Breast epithelium (tissue), 4 donors: ENCODE measurements around the gene ERBIN. TPM values are rescaled to one million over a fixed set of nuclear protein-coding genes. Genes with fewer than 3 reads are reported as not detected.
A peak's percentile ranks its signal among the peaks of the same experiment; 100 is the strongest.
"Not testable (repeated sequence)": the region's sequence is repeated elsewhere in the genome, so short reads cannot be mapped to it uniquely, and the experiment has no call there.

Source experiments
- DNase-seq, 2 donors: peaks; one replicate each; pipeline ENCODE4 v3.0.0-alpha.2; 2019; ENCODE audit warnings: low spot score in 2 of 2
- H3K27ac ChIP-seq, 2 donors: fragments of 200-600 bp; sonication (generic) in 1 of 2; one replicate each; pipeline ENCODE4 v1.5.1; 2016 to 2019; ENCODE audit warnings: mild to moderate bottlenecking in 1 of 2
- H3K27me3 ChIP-seq, 2 donors: fragments of 200-600 bp; sonication (generic) in 1 of 2; one replicate each; pipeline versions ENCODE4 v1.5.1 to v1.6.0; 2017 to 2019; ENCODE audit warnings: control low read depth in 1 of 2, mild to moderate bottlenecking in 1 of 2
- H3K36me3 ChIP-seq: fragments of 200-600 bp; one replicate; pipeline ENCODE4 v1.5.1; 2019
- H3K4me1 ChIP-seq, 2 donors: fragments of 200-600 bp; sonication (generic); one replicate each; pipeline ENCODE4 v1.5.1; 2016 to 2019; ENCODE audit warnings: control low read depth in 1 of 2
- H3K4me3 ChIP-seq, 3 donors: fragments of 200-600 bp; sonication (generic); 1 replicate in 2 of 3; 2 replicates in 1 of 3; pipeline ENCODE4 v1.5.1; 2016 to 2019; ENCODE audit warnings: mild to moderate bottlenecking in 3 of 3, moderate library complexity in 2 of 3
- H3K9me3 ChIP-seq, 2 donors: fragments of 200-600 bp; sonication (generic) in 1 of 2; one replicate each; pipeline ENCODE4 v1.5.1; 2016 to 2019; ENCODE audit warnings: control low read depth in 1 of 2
- POLR2A ChIP-seq: fragments of 450-650 bp; IDR thresholded peaks from one replicate; pipeline ENCODE4 v1.6.1; 2016; ENCODE audit warnings: antibody characterized with exemption, mild to moderate bottlenecking, moderate library complexity
- POLR2AphosphoS5 ChIP-seq, 3 donors: sonication (generic); formaldehyde crosslinking; IDR thresholded peaks; one replicate each; pipeline ENCODE4 v1.6.1; 2017; ENCODE audit warnings: antibody characterized with exemption in 3 of 3
- intact Hi-C: fragments of 100-400 bp; cut with DNase I; formaldehyde crosslinking; loops from one replicate; pipeline ENCODE4 v1.15.1; 2023; ENCODE audit warnings: low total_unique reads
- total RNA-seq, 3 donors: library from RNA; depleted of rRNA; stranded (reverse); fragments of >200 nt; gene quantifications; one replicate each; pipeline ENCODE4 v1.1.0, GENCODE V29; 2016
- TF ChIP-seq, protein P1 (sequence below), 3 donors: fragments of 450-650 bp; IDR thresholded peaks; one replicate each; pipeline ENCODE4 v1.5.1; 2016 to 2017; ENCODE audit warnings: antibody characterized with exemption in 3 of 3, mild to moderate bottlenecking in 3 of 3, moderate library complexity in 3 of 3

Gene ERBIN, protein sequence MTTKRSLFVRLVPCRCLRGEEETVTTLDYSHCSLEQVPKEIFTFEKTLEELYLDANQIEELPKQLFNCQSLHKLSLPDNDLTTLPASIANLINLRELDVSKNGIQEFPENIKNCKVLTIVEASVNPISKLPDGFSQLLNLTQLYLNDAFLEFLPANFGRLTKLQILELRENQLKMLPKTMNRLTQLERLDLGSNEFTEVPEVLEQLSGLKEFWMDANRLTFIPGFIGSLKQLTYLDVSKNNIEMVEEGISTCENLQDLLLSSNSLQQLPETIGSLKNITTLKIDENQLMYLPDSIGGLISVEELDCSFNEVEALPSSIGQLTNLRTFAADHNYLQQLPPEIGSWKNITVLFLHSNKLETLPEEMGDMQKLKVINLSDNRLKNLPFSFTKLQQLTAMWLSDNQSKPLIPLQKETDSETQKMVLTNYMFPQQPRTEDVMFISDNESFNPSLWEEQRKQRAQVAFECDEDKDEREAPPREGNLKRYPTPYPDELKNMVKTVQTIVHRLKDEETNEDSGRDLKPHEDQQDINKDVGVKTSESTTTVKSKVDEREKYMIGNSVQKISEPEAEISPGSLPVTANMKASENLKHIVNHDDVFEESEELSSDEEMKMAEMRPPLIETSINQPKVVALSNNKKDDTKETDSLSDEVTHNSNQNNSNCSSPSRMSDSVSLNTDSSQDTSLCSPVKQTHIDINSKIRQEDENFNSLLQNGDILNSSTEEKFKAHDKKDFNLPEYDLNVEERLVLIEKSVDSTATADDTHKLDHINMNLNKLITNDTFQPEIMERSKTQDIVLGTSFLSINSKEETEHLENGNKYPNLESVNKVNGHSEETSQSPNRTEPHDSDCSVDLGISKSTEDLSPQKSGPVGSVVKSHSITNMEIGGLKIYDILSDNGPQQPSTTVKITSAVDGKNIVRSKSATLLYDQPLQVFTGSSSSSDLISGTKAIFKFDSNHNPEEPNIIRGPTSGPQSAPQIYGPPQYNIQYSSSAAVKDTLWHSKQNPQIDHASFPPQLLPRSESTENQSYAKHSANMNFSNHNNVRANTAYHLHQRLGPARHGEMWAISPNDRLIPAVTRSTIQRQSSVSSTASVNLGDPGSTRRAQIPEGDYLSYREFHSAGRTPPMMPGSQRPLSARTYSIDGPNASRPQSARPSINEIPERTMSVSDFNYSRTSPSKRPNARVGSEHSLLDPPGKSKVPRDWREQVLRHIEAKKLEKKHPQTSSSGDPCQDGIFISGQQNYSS (N-terminal part only)
- total RNA-seq: 100 to 1,000 TPM in 1 of 3 donors, 10 to 100 TPM in 2; 63.5 to 131 (median 97.7) TPM

DNA sequence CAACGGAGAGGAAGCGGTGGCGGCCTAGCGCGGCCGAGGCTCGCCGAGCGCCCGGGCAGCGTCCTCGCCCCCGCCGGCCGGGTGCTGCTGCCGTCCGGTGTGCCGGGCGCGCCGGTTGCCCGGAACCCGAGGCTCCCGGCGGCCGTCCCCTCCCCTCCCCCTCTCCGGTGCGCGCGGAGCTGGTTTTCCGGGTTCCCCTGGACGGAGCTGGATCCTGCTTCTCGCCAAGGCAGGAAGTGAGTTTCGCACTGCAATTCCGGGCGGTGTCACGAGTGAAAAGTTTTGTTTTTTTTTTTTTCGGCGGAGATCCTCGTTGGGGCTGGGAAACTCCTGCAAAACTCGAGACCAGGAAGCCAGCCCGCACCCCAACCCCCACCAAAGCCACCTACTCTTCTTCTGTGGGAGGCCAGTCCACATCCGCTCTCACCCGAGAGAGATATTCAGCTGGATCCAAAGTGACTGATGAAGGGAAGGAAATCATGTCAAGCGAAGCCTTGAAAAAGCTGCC is at the start of gene ERBIN:
Gene ERBIN (plus strand): TSS at position 300 of the 508 bp plus-strand sequence. CDS start 66,144 bp downstream, outside the sequence.
- peaks cover 0 to 8% of the 10 kb centered on the region in 2 donors for H3K4me1 ChIP-seq
- H3K27me3 ChIP-seq: no peaks in the 10 kb centered on the region
- H3K36me3 ChIP-seq: no peaks in the 10 kb centered on the region
- TF ChIP-seq, protein P1, sequence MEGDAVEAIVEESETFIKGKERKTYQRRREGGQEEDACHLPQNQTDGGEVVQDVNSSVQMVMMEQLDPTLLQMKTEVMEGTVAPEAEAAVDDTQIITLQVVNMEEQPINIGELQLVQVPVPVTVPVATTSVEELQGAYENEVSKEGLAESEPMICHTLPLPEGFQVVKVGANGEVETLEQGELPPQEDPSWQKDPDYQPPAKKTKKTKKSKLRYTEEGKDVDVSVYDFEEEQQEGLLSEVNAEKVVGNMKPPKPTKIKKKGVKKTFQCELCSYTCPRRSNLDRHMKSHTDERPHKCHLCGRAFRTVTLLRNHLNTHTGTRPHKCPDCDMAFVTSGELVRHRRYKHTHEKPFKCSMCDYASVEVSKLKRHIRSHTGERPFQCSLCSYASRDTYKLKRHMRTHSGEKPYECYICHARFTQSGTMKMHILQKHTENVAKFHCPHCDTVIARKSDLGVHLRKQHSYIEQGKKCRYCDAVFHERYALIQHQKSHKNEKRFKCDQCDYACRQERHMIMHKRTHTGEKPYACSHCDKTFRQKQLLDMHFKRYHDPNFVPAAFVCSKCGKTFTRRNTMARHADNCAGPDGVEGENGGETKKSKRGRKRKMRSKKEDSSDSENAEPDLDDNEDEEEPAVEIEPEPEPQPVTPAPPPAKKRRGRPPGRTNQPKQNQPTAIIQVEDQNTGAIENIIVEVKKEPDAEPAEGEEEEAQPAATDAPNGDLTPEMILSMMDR (IDR thresholded peaks at IDR 0.05): no peak
- peak; percentile 27 to 69 (median 68) for TF ChIP-seq POLR2AphosphoS5 (IDR thresholded peaks at IDR 0.05)
- no peak for TF ChIP-seq POLR2A
- H3K4me3 ChIP-seq: peak within 1 kb of the TSS; percentile 84 to 96 (median 94)
- H3K9me3 ChIP-seq: no peaks in the 10 kb centered on the region
- peak; percentile 74 to 82 for DNase-seq
- intact Hi-C loops: no loop called here
- peak within 1 kb of the TSS; percentile 100 for H3K27ac ChIP-seq

DNA sequence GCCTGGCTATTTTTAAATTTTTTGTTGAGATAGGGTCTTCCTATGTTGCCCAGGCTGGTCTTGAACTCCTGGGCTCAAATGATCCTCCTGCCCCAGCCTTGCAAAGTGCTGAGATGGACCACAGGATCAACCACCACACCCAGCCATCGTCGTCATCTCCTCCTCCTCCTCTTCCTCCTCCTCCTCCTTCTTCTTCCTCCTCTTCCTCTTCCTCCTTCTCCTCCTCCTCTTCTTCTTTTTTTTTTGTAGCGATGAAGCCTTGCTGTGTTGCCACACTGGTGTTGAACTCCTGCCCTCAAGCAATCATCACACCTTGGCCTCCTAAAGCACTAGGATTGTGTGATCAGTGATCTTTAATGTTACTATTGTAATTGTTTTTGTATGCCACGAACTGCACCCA is 49.4 kb upstream of the ERBIN start:
- intact Hi-C loops: no loop called here
- TF ChIP-seq, protein P1 (IDR thresholded peaks at IDR 0.05): no peak
- no peak for TF ChIP-seq POLR2AphosphoS5 (IDR thresholded peaks at IDR 0.05)
- TF ChIP-seq POLR2A: no peak

DNA sequence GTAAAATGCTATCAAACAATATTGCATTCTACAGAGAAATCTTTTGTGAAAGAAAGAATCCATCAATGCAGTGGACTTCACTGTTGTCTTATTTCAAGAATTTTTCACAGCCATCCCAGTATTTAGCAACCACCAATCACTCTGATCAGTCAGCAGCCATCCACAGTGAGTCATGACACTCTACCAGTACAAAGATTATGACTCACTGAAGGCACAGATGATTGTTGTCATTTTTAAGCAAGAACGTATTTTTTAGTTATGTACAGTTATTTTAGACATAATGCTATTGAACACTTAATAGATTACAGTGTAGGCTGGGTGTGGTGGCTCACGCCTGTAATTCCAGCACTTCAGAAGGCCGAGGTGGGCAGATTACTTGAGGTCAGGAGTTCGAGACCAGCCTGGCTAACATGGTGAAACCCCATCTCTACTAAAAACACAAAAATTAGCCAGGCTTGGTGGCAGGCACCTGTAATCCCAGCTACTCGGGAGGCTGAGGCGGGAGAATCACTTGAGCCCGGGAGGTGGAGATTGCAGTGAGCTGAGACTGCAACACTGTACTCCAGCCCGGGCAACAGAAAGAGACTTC is 46.6 kb upstream of the ERBIN start:
- H3K9me3 ChIP-seq, H3K27ac ChIP-seq, H3K4me3 ChIP-seq, H3K4me1 ChIP-seq, DNase-seq, intact Hi-C loops, H3K27me3 ChIP-seq, H3K36me3 ChIP-seq: not testable (repeated sequence)

More for the DNA sequence above, 49.4 kb upstream of the ERBIN start:
- no peak for DNase-seq
- H3K27ac ChIP-seq: no peak overlapping the region
- H3K4me3 ChIP-seq: no peak overlapping the region
- no peaks in the 10 kb centered on the region for H3K9me3 ChIP-seq
- H3K27me3 ChIP-seq: no peaks in the 10 kb centered on the region
- no peaks in the 10 kb centered on the region for H3K36me3 ChIP-seq
- no peaks in the 10 kb centered on the region for H3K4me1 ChIP-seq

DNA sequence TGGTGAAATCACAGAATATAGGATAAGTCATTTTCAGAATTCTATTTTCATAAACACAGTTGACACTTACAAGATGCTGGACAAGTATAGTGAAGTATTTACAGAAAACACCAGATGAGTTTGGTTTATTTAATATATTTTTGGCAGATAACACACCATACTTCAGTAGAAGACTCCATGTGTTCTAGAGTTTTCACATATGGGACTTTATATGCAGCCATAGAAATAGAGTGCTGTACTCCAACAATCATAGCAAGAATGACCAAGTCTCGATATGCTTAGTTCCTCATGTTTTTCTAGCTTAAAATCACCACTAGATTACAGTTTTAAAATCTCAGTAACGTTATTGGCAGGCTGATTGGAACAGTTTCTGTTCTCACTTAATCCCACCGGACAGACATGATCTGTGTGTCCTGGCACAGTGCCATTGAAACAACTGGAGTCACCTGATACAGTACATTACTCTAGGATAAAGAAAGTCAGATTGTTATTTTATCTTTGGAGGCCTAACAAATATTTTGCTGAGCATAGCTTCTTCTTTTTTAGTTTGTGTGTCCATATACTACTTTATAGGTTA is 45.8 kb upstream of the ERBIN start:
- no peak for DNase-seq
- TF ChIP-seq, protein P1 (IDR thresholded peaks at IDR 0.05): no peak
- no peak for TF ChIP-seq POLR2A
- no peak for TF ChIP-seq POLR2AphosphoS5 (IDR thresholded peaks at IDR 0.05)
- Histone ChIP-seq H3K36me3 (no peaks in the 10 kb centered on the region), H3K4me3 (no peak overlapping the region), H3K27ac (no peak overlapping the region), H3K27me3 (no peaks in the 10 kb centered on the region), H3K9me3 (no peaks in the 10 kb centered on the region), H3K4me1 (no peaks in the 10 kb centered on the region)
- intact Hi-C loops: no loop called here
